ENCODE results near the gene PDE6A.

GRCh38 chr5:149808264-149808982 is 136.2 kb downstream of the PDE6A start:
- TF ChIP-seq, protein P1, sequence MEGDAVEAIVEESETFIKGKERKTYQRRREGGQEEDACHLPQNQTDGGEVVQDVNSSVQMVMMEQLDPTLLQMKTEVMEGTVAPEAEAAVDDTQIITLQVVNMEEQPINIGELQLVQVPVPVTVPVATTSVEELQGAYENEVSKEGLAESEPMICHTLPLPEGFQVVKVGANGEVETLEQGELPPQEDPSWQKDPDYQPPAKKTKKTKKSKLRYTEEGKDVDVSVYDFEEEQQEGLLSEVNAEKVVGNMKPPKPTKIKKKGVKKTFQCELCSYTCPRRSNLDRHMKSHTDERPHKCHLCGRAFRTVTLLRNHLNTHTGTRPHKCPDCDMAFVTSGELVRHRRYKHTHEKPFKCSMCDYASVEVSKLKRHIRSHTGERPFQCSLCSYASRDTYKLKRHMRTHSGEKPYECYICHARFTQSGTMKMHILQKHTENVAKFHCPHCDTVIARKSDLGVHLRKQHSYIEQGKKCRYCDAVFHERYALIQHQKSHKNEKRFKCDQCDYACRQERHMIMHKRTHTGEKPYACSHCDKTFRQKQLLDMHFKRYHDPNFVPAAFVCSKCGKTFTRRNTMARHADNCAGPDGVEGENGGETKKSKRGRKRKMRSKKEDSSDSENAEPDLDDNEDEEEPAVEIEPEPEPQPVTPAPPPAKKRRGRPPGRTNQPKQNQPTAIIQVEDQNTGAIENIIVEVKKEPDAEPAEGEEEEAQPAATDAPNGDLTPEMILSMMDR (IDR thresholded peaks at IDR 0.05) = no peak
- TF ChIP-seq TEAD4 (CRISPR knock-in tag; IDR thresholded peaks at IDR 0.05) (no peak), OVOL2 (CRISPR knock-in tag; IDR thresholded peaks at IDR 0.05; ENCODE audit: borderline replicate concordance) (no peak), STAT6 (CRISPR knock-in tag; conservative IDR thresholded peaks at IDR 0.05; ENCODE audit: low read depth) (no peak), FOXJ3 (CRISPR knock-in tag; IDR thresholded peaks at IDR 0.05; ENCODE audit: borderline replicate concordance) (no peak), ARID4B (CRISPR knock-in tag; IDR thresholded peaks at IDR 0.05; ENCODE audit: borderline replicate concordance) (no peak), ESRRA (CRISPR knock-in tag; IDR thresholded peaks at IDR 0.05; ENCODE audit: borderline replicate concordance) (no peak), FOXP1 (CRISPR knock-in tag; IDR thresholded peaks at IDR 0.05; ENCODE audit: borderline replicate concordance) (no peak), SOX15 (CRISPR knock-in tag; IDR thresholded peaks at IDR 0.05) (no peak), TP53 (CRISPR knock-in tag; IDR thresholded peaks at IDR 0.05) (no peak), NFYB (CRISPR knock-in tag; conservative IDR thresholded peaks at IDR 0.05; ENCODE audit: low read depth) (no peak)
- TF ChIP-seq, protein P2, sequence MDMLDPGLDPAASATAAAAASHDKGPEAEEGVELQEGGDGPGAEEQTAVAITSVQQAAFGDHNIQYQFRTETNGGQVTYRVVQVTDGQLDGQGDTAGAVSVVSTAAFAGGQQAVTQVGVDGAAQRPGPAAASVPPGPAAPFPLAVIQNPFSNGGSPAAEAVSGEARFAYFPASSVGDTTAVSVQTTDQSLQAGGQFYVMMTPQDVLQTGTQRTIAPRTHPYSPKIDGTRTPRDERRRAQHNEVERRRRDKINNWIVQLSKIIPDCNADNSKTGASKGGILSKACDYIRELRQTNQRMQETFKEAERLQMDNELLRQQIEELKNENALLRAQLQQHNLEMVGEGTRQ (CRISPR knock-in tag; IDR thresholded peaks at IDR 0.05) = no peak

All from WTC11 (cell line).